OCI-LY1 (cell line): Measurements from ENCODE around the gene NID1.
"Not testable (repeated sequence)": the region's sequence is repeated elsewhere in the genome, so short reads cannot be mapped to it uniquely, and the experiment has no call there.

Source experiments
- H2AFZ ChIP-seq: fragments of 200-600 bp; sonication (generic), shearing (Covaris generic); 2 replicates; pipeline ENCODE4 v1.6.0; 2014; ENCODE audit warnings: antibody characterized with exemption, mild to moderate bottlenecking, low read length
- H3F3A ChIP-seq: fragments of 200-600 bp; sonication (generic), shearing (Covaris generic); 2 replicates; pipeline ENCODE4 v1.6.0; 2014; ENCODE audit warnings: mild to moderate bottlenecking, antibody characterized with exemption, low read length, moderate library complexity; ENCODE audit not compliant: insufficient read depth
- H3K27ac ChIP-seq: fragments of 200-600 bp; sonication (generic); 2 replicates; pipeline ENCODE4 v1.5.1; 2014; ENCODE audit warnings: low read length, mixed run types, mild to moderate bottlenecking, low read depth; ENCODE audit not compliant: poor library complexity, severe bottlenecking
- H3K27me3 ChIP-seq: fragments of 200-600 bp; sonication (generic); 2 replicates; pipeline ENCODE4 v1.6.0; 2014; ENCODE audit warnings: antibody characterized with exemption, mild to moderate bottlenecking, low read length, moderate library complexity; ENCODE audit not compliant: insufficient read depth
- H3K36me3 ChIP-seq: fragments of 200-600 bp; sonication (generic); 2 replicates; pipeline ENCODE4 v1.6.1; 2014; ENCODE audit warnings: mild to moderate bottlenecking, antibody characterized with exemption, low read length, moderate library complexity, mixed read lengths; ENCODE audit not compliant: insufficient read depth
- H3K4me1 ChIP-seq: fragments of 200-600 bp; sonication (generic); 2 replicates; pipeline ENCODE4 v1.5.1; 2014; ENCODE audit warnings: mild to moderate bottlenecking, low read length, moderate library complexity; ENCODE audit not compliant: insufficient read depth, severe bottlenecking
- H3K4me2 ChIP-seq: fragments of 200-600 bp; sonication (generic), shearing (Covaris generic); 2 replicates; pipeline ENCODE4 v1.6.1; 2014; ENCODE audit warnings: low read length
- H3K4me3 ChIP-seq: fragments of 200-600 bp; sonication (generic); 2 replicates; pipeline ENCODE4 v1.5.1; 2014; ENCODE audit warnings: low read length, low read depth, mild to moderate bottlenecking, mixed read lengths; ENCODE audit not compliant: poor library complexity, severe bottlenecking
- H3K79me2 ChIP-seq: fragments of 200-600 bp; shearing (Covaris generic); 2 replicates; pipeline ENCODE4 v1.6.1; 2016; ENCODE audit warnings: mixed run types, low read length, mixed read lengths; ENCODE audit not compliant: insufficient read depth
- H3K9ac ChIP-seq: fragments of 200-600 bp; sonication (generic), shearing (Covaris generic); 2 replicates; pipeline ENCODE4 v1.6.1; 2014; ENCODE audit warnings: mild to moderate bottlenecking, low read length, mixed read lengths
- H3K9me2 ChIP-seq: fragments of 200-600 bp; sonication (generic), shearing (Covaris generic); 2 replicates; pipeline ENCODE4 v1.6.1; 2014; ENCODE audit warnings: low read depth, mild to moderate bottlenecking, low read length, mixed read lengths
- H3K9me3 ChIP-seq: fragments of 200-600 bp; shearing (Covaris generic); 2 replicates; pipeline ENCODE4 v1.6.1; 2014; ENCODE audit warnings: low read length, mixed read lengths
- H4K20me1 ChIP-seq: fragments of 200-600 bp; sonication (generic), shearing (Covaris generic); 2 replicates; pipeline ENCODE4 v1.6.0; 2016; ENCODE audit warnings: mild to moderate bottlenecking, low read length; ENCODE audit not compliant: insufficient read depth
- CTCF ChIP-seq: fragments of 200-600 bp; sonication (generic), shearing (Covaris generic); IDR thresholded peaks from 2 replicates; pipeline ENCODE4 v1.5.1; 2017; ENCODE audit warnings: mild to moderate bottlenecking, antibody characterized with exemption, low read length, moderate library complexity, mixed read lengths
- EZH2 ChIP-seq: fragments of 200-600 bp; sonication (generic), shearing (Covaris generic); IDR thresholded peaks from 2 replicates; pipeline ENCODE4 v1.8.0; 2017; ENCODE audit warnings: borderline replicate concordance, mixed run types, mild to moderate bottlenecking, antibody characterized with exemption, low read length, moderate library complexity, mixed read lengths

NID1 gene

GRCh38 chr1:235928197-235928596, 136.7 kb downstream of the NID1 start:
- no peaks in the 10 kb centered on the region for H3K36me3 ChIP-seq
- no peak overlapping the region for H2AFZ ChIP-seq
- no peak overlapping the region for H3K4me2 ChIP-seq
- H3K9ac ChIP-seq = no peak overlapping the region
- H3K4me3 ChIP-seq = no peak overlapping the region
- no peak overlapping the region for H3K27ac ChIP-seq
- H3K9me3 ChIP-seq = no peaks in the 10 kb centered on the region
- H3K9me2 ChIP-seq = no peaks in the 10 kb centered on the region
- H3K79me2 ChIP-seq = no peaks in the 10 kb centered on the region
- H3F3A ChIP-seq = no peaks in the 10 kb centered on the region
- TF ChIP-seq CTCF (no peak), EZH2 (no peak)
- no peaks in the 10 kb centered on the region for H3K27me3 ChIP-seq
- H3K4me1 ChIP-seq = no peaks in the 10 kb centered on the region
- H4K20me1 ChIP-seq = no peaks in the 10 kb centered on the region

- H3K9me3 ChIP-seq, H3K4me3 ChIP-seq, H3K9ac ChIP-seq, H3K4me1 ChIP-seq, H3K9me2 ChIP-seq, H3F3A ChIP-seq, H3K36me3 ChIP-seq, H4K20me1 ChIP-seq, H3K27ac ChIP-seq, H3K27me3 ChIP-seq, H2AFZ ChIP-seq, H3K79me2 ChIP-seq, H3K4me2 ChIP-seq: not testable (repeated sequence)
Measured at GRCh38 chr1:235927551-235927950, 137.3 kb downstream of the NID1 start.
